Measurements from ENCODE around the gene ZNF254. TPM values are rescaled to one million over a fixed set of nuclear protein-coding genes. Genes with fewer than 3 reads are reported as not detected.

ZNF254 gene
- total RNA-seq, 1 donor from 2014 or later, result 19.6 TPM

DNA sequence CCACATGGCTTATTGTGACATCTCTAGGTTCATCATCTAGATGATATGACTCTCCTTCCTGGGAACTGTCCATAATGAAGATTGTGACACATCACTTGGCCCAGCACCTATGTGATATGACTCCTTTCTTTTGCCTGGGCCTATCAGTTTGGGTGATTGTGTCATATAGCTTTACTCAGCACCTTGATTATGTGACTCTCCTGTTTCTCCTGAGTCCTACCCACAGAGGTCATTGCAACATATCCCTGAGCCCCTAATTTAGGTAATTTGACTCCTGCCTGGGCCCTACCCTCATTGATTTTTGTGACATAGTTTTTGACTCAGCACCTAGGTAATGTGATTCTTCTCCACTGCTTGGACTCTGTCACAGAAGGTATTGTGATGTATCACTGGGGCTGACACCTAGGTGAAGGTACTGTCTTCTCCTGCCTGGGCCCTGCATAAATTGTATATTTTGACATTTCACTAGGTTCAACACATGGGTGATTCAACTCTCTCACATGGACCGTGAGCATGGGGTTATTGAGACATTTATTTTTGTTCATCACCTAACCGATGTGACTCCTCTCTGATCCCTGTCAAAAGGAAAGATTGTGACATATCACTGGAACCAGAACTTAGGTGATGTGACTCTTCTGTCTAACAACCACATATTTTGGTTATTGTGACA, 26.2 kb upstream of the ZNF254 start:
- no peak overlapping the region for H3K4me3 ChIP-seq (ENCODE audit: low read depth, low read length)
- no peak for TF ChIP-seq CTCF (conservative IDR thresholded peaks at IDR 0.05; ENCODE audit: low read depth, low read length)
- DNase-seq (ENCODE audit: low read depth), result no peak

DNA sequence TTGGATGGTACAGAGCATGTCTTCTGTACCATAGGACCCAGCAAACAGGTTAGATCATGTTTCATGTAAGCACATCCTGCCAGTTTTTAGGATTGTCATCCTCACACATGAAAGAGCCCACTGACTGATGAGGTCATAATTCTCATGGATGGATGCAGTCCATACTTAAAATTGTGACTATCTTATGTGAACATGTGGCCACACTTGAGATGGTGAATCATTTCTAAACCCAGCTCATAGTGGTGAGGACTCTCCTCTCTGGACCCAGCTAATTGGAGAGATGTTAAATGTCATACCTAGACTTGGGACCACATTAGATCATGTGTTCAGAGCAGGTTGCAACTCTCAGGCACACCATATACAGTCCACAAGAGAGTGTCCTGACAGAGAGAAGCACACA, 24.8 kb upstream of the ZNF254 start:
- no peak for DNase-seq (ENCODE audit: low read depth)
- no peak overlapping the region for H3K4me3 ChIP-seq (ENCODE audit: low read depth, low read length)
- TF ChIP-seq CTCF (conservative IDR thresholded peaks at IDR 0.05; ENCODE audit: low read depth, low read length), result no peak

GRCh38 chr19:24063295-24063694, 23.7 kb upstream of the ZNF254 start:
- DNase-seq (ENCODE audit: low read depth), result no peak
- no peak for TF ChIP-seq CTCF (conservative IDR thresholded peaks at IDR 0.05; ENCODE audit: low read depth, low read length)

GRCh38 chr19:24064175-24064574, 22.8 kb upstream of the ZNF254 start:
- H3K4me3 ChIP-seq (ENCODE audit: low read depth, low read length), result no peak overlapping the region
- no peak for DNase-seq (ENCODE audit: low read depth)
- TF ChIP-seq CTCF (conservative IDR thresholded peaks at IDR 0.05; ENCODE audit: low read depth, low read length), result no peak

More at GRCh38 chr19:24063295-24063694, 23.7 kb upstream of the ZNF254 start:
- no peak overlapping the region for H3K4me3 ChIP-seq (ENCODE audit: low read depth, low read length)

GRCh38 chr19:24065243-24065642, 21.7 kb upstream of the ZNF254 start:
- no peak overlapping the region for H3K4me3 ChIP-seq (ENCODE audit: low read depth, low read length)
- DNase-seq (ENCODE audit: low read depth), result no peak
- no peak for TF ChIP-seq CTCF (conservative IDR thresholded peaks at IDR 0.05; ENCODE audit: low read depth, low read length)

- TF ChIP-seq CTCF (conservative IDR thresholded peaks at IDR 0.05; ENCODE audit: low read depth, low read length), result no peak
- H3K4me3 ChIP-seq (ENCODE audit: low read depth, low read length), result no peak overlapping the region
- no peak for DNase-seq (ENCODE audit: low read depth)
Observed at GRCh38 chr19:24065865-24066604, 21.0 kb upstream of the ZNF254 start.

Data from epithelial cell of proximal tubule (primary cell).